Liver (tissue), 3 donors: ENCODE data around the gene MTIF2.

Experiments used
- JUND ChIP-seq, 2 donors: IDR thresholded peaks; 2 replicates each; pipeline ENCODE4 v1.6.1; 2016; ENCODE audit warnings: antibody characterized with exemption in 2 of 2
- MAX ChIP-seq: IDR thresholded peaks from 2 replicates; pipeline ENCODE4 v1.6.1; 2016; ENCODE audit warnings: antibody characterized with exemption
- RAD21 ChIP-seq, 2 donors: IDR thresholded peaks; 2 replicates each; pipeline ENCODE4 v1.6.1; 2016; ENCODE audit warnings: antibody characterized with exemption in 2 of 2, mild to moderate bottlenecking in 2 of 2
- REST ChIP-seq: IDR thresholded peaks from 2 replicates; pipeline ENCODE4 v1.6.1; 2016; ENCODE audit warnings: antibody characterized with exemption, mild to moderate bottlenecking
- RXRA ChIP-seq, 2 donors: IDR thresholded peaks; 2 replicates each; pipeline ENCODE4 v1.6.1; 2017 to 2018; ENCODE audit warnings: antibody characterized with exemption in 2 of 2, mild to moderate bottlenecking in 1 of 2
- SP1 ChIP-seq: IDR thresholded peaks from 2 replicates; pipeline ENCODE4 v1.6.1; 2018; ENCODE audit warnings: antibody characterized with exemption, mild to moderate bottlenecking
- TAF1 ChIP-seq: conservative IDR thresholded peaks from 2 replicates; pipeline ENCODE4 v1.6.1; 2016; ENCODE audit warnings: antibody characterized with exemption, mild to moderate bottlenecking
- YY1 ChIP-seq: IDR thresholded peaks from 2 replicates; pipeline ENCODE4 v1.6.1; 2016; ENCODE audit warnings: antibody characterized with exemption, mild to moderate bottlenecking
- ZBTB33 ChIP-seq: IDR thresholded peaks from 2 replicates; pipeline ENCODE4 v1.6.1; 2016; ENCODE audit warnings: antibody characterized with exemption
- TF ChIP-seq, protein P1 (sequence below): fragments of 150-350 bp; IDR thresholded peaks from 2 replicates; pipeline ENCODE4 v1.5.1; 2017; ENCODE audit warnings: improper control_type of control experiment, low read depth, low read length; ENCODE audit not compliant: missing input control
- donor health status: healthy.
- donor health status: healthy.

DNA sequence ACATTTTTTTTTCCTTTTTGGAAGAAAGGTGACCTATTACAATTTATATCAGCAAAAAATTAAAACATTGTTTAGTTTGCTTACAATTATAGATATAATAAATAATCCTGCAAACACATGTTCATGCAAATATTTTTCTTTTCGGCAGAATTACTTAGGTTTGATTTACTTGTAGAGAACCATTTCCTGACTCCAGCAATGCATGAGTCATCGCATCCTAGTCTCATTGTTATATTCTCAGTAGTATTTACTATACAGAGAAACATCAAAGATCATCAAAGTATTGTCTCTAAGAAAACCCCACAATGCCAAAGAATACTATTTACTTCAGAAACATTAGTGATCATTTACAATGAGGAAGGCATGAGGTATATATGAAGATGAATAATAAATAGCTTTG is 40.4 kb upstream of the MTIF2 start:
- TF ChIP-seq, protein P1, sequence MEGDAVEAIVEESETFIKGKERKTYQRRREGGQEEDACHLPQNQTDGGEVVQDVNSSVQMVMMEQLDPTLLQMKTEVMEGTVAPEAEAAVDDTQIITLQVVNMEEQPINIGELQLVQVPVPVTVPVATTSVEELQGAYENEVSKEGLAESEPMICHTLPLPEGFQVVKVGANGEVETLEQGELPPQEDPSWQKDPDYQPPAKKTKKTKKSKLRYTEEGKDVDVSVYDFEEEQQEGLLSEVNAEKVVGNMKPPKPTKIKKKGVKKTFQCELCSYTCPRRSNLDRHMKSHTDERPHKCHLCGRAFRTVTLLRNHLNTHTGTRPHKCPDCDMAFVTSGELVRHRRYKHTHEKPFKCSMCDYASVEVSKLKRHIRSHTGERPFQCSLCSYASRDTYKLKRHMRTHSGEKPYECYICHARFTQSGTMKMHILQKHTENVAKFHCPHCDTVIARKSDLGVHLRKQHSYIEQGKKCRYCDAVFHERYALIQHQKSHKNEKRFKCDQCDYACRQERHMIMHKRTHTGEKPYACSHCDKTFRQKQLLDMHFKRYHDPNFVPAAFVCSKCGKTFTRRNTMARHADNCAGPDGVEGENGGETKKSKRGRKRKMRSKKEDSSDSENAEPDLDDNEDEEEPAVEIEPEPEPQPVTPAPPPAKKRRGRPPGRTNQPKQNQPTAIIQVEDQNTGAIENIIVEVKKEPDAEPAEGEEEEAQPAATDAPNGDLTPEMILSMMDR, result no peak
- TF ChIP-seq ZBTB33 (no peak), REST (no peak), RXRA (IDR thresholded peaks at IDR 0.05) (no peak), SP1 (no peak), JUND (IDR thresholded peaks at IDR 0.05) (peak in 1 of 2 donors; percentile 28), YY1 (no peak), TAF1 (no peak), RAD21 (IDR thresholded peaks at IDR 0.05) (no peak), MAX (no peak)
